Endothelial cell of umbilical vein (primary cell): ENCODE results near the gene ARSB.

Source experiments
- GATA2 ChIP-seq: IDR thresholded peaks from 2 replicates; pipeline ENCODE4 v1.7.0; 2011; ENCODE audit warnings: low read depth, mild to moderate bottlenecking, moderate library complexity, mixed read lengths, low read length; ENCODE audit not compliant: insufficient read length, insufficient read depth
- MYC ChIP-seq: IDR thresholded peaks from one replicate; pipeline ENCODE4 v1.6.1; 2011; ENCODE audit warnings: mild to moderate bottlenecking, low read depth, low read length
- POLR2A ChIP-seq: IDR thresholded peaks from 2 replicates; pipeline ENCODE4 v1.6.1; 2012; ENCODE audit warnings: low read depth, mild to moderate bottlenecking, control low read depth, low read length
- POLR2AphosphoS5 ChIP-seq: IDR thresholded peaks from 2 replicates; pipeline ENCODE4 v1.6.1; 2012; ENCODE audit warnings: low read depth, mild to moderate bottlenecking, control low read depth, low read length, moderate library complexity; ENCODE audit not compliant: insufficient read depth

GRCh38 chr5:78765116-78765515 lies 220.0 kb downstream of the ARSB start:
- TF ChIP-seq POLR2AphosphoS5 = no peak
- no peak for TF ChIP-seq POLR2A
- no peak for TF ChIP-seq MYC
- TF ChIP-seq GATA2 = no peak
